Measurements from ENCODE around the gene PREP.
"Not testable (repeated sequence)": the region's sequence is repeated elsewhere in the genome, so short reads cannot be mapped to it uniquely, and the experiment has no call there.

The PREP gene

GRCh38 chr6:105344881-105345370, 58.0 kb downstream of the PREP start:
- no peak for DNase-seq (ENCODE audit: low read depth)

GRCh38 chr6:105338350-105338983, 64.4 kb downstream of the PREP start:
- not testable (repeated sequence) for DNase-seq (ENCODE audit: low read depth)

GRCh38 chr6:105336986-105337385, 65.9 kb downstream of the PREP start:
- no peak for DNase-seq (ENCODE audit: low read depth)

GRCh38 chr6:105332576-105332975, 70.3 kb downstream of the PREP start:
- DNase-seq (ENCODE audit: low read depth) = no peak

- no peak for DNase-seq (ENCODE audit: low read depth)
Observed at GRCh38 chr6:105331927-105332326, 71.0 kb downstream of the PREP start.

GRCh38 chr6:105330913-105331312, 72.0 kb downstream of the PREP start:
- DNase-seq (ENCODE audit: low read depth) = no peak

- DNase-seq (ENCODE audit: low read depth) = no peak
Observed at GRCh38 chr6:105330364-105330763, 72.5 kb downstream of the PREP start.

- DNase-seq (ENCODE audit: low read depth) = no peak
Observed at GRCh38 chr6:105326833-105327770, 75.8 kb downstream of the PREP start.

GRCh38 chr6:105326216-105326615, 76.7 kb downstream of the PREP start:
- DNase-seq (ENCODE audit: low read depth) = no peak

- DNase-seq (ENCODE audit: low read depth) = no peak
Observed at GRCh38 chr6:105324386-105324950, 78.4 kb downstream of the PREP start.

GRCh38 chr6:105322499-105323225, 80.2 kb downstream of the PREP start:
- no peak for DNase-seq (ENCODE audit: low read depth)

- DNase-seq (ENCODE audit: low read depth) = no peak
Observed at GRCh38 chr6:105321728-105322127, 81.2 kb downstream of the PREP start.

GRCh38 chr6:105321207-105321606, 81.7 kb downstream of the PREP start:
- DNase-seq (ENCODE audit: low read depth) = no peak

GRCh38 chr6:105320765-105321164, 82.1 kb downstream of the PREP start:
- no peak for DNase-seq (ENCODE audit: low read depth)

- DNase-seq (ENCODE audit: low read depth) = no peak
Observed at GRCh38 chr6:105320271-105320670, 82.6 kb downstream of the PREP start.

- DNase-seq (ENCODE audit: low read depth) = no peak
Observed at GRCh38 chr6:105319331-105319730, 83.6 kb downstream of the PREP start.

GRCh38 chr6:105318660-105319059, 84.2 kb downstream of the PREP start:
- DNase-seq (ENCODE audit: low read depth) = no peak

- DNase-seq (ENCODE audit: low read depth) = no peak
Observed at GRCh38 chr6:105317607-105318533, 85.0 kb downstream of the PREP start.

- DNase-seq (ENCODE audit: low read depth) = no peak
Observed at GRCh38 chr6:105313211-105313610, 89.7 kb downstream of the PREP start.

- DNase-seq (ENCODE audit: low read depth) = no peak
Observed at GRCh38 chr6:105310947-105311346, 91.9 kb downstream of the PREP start.

- no peak for DNase-seq (ENCODE audit: low read depth)
Observed at GRCh38 chr6:105310371-105310770, 92.5 kb downstream of the PREP start.
